H1 (cell line): Measurements from ENCODE around the gene INPPL1. TPM values are rescaled to one million over a fixed set of nuclear protein-coding genes. Genes with fewer than 3 reads are reported as not detected.

Source experiments
- CTCF ChIA-PET: fragments of 300-600 bp; sonication (Branson Sonifier 250); formaldehyde crosslinking; loops from one replicate; lab custom pipeline; 2021; ENCODE audit not compliant: partially characterized antibody; lab: Charles Lee
- POLR2A ChIA-PET: fragments of 300-600 bp; sonication (Branson Sonifier 250); formaldehyde crosslinking; loops from one replicate; lab custom pipeline; 2021; ENCODE audit warnings: inconsistent platforms; ENCODE audit not compliant: partially characterized antibody; lab: Charles Lee
- DNase-seq, 2 experiments: peaks; one replicate each; pipeline versions ENCODE4 v3.0.0 to v3.0.0-alpha.2; 2010 to 2022; ENCODE audit warnings: low spot score in 2 of 2, low read depth in 1 of 2, mixed read lengths in 1 of 2
- FAIRE-seq: peaks from 2 replicates; lab custom pipeline; 2011; peaks lifted over from hg19 to GRCh38; lab: Jason Lieb, UNC
- H2AFZ ChIP-seq: 2 replicates; pipeline ENCODE4 v1.8.1; 2012; ENCODE audit warnings: low read length, inconsistent platforms
- H2AK5ac ChIP-seq: 2 replicates; pipeline ENCODE4 v1.6.1; 2013; ENCODE audit warnings: low read depth, low read length
- H2BK120ac ChIP-seq: replicated peaks from 2 replicates; pipeline ENCODE3; 2013; ENCODE audit warnings: low read depth, low read length, inconsistent platforms
- H2BK12ac ChIP-seq: 2 replicates; pipeline ENCODE4 v1.6.1; 2013; ENCODE audit warnings: low read depth, low read length
- H2BK15ac ChIP-seq: 2 replicates; pipeline ENCODE4 v1.6.1; 2013; ENCODE audit warnings: low read length
- H2BK20ac ChIP-seq: 2 replicates; pipeline ENCODE4 v1.6.1; 2013; ENCODE audit warnings: low read length
- H2BK5ac ChIP-seq: 2 replicates; pipeline ENCODE4 v1.6.1; 2013; ENCODE audit warnings: low read depth, low read length
- H3K14ac ChIP-seq: 2 replicates; pipeline ENCODE4 v1.6.1; 2013; ENCODE audit warnings: inconsistent platforms; ENCODE audit not compliant: insufficient read length
- H3K18ac ChIP-seq: 2 replicates; pipeline ENCODE4 v1.6.1; 2013; ENCODE audit warnings: low read length; ENCODE audit errors: extremely low read depth
- H3K23ac ChIP-seq: 2 replicates; pipeline ENCODE4 v1.6.1; 2013; ENCODE audit warnings: inconsistent platforms; ENCODE audit not compliant: insufficient read length
- H3K23me2 ChIP-seq: 2 replicates; pipeline ENCODE4 v1.6.1; 2013; ENCODE audit warnings: low read depth, low read length
- H3K27ac ChIP-seq: 2 replicates; pipeline ENCODE4 v1.6.1; 2011; ENCODE audit warnings: low read depth, low read length, inconsistent platforms
- H3K27me3 ChIP-seq, 4 experiments: replicated peaks in 1 of 4; 1 replicate in 1 of 4; 2 replicates in 3 of 4; pipeline versions ENCODE4 v1.6.1 to v1.8.1; 2011 to 2013; ENCODE audit warnings: low read length in 3 of 4, mild to moderate bottlenecking in 3 of 4, inconsistent platforms in 2 of 4, mixed read lengths in 2 of 4, moderate library complexity in 1 of 4; ENCODE audit not compliant: control insufficient read depth in 3 of 4, insufficient read depth in 3 of 4; ENCODE audit errors: extremely low read depth in 1 of 4
- H3K36me3 ChIP-seq, 4 experiments: 2 replicates each; pipeline versions ENCODE4 v1.6.1 to v1.8.1; 2011 to 2013; ENCODE audit warnings: mild to moderate bottlenecking in 4 of 4, low read length in 3 of 4, moderate library complexity in 2 of 4, control low read depth in 1 of 4, inconsistent platforms in 1 of 4; ENCODE audit not compliant: insufficient read depth in 4 of 4, control insufficient read depth in 2 of 4
- H3K4ac ChIP-seq: replicated peaks from 2 replicates; pipeline ENCODE3; 2013; ENCODE audit warnings: low read length, low read depth, mixed read lengths, inconsistent platforms; ENCODE audit not compliant: insufficient read length
- H3K4me1 ChIP-seq, 4 experiments: replicated peaks in 1 of 4; 1 replicate in 1 of 4; 2 replicates in 3 of 4; pipeline versions ENCODE4 v1.6.1 to v1.8.1; 2011 to 2013; ENCODE audit warnings: low read length in 3 of 4, inconsistent platforms in 2 of 4, mixed read lengths in 1 of 4; ENCODE audit not compliant: insufficient read depth in 4 of 4, control insufficient read depth in 3 of 4
- H3K4me2 ChIP-seq, 2 experiments: 2 replicates each; pipeline versions ENCODE4 v1.6.1 to v1.8.1; 2011 to 2013; ENCODE audit warnings: low read depth in 2 of 2, low read length in 2 of 2, control low read depth in 1 of 2, inconsistent platforms in 1 of 2, mild to moderate bottlenecking in 1 of 2; ENCODE audit not compliant: insufficient read depth in 1 of 2
- H3K4me3 ChIP-seq, 4 experiments: fragments of 200-600, 300-600 bp in 1 of 4; sonication (generic), shearing (Covaris generic), sonication (Bioruptor Twin) in 1 of 4; 2 replicates each; pipeline versions ENCODE4 v1.5.1 to v1.8.1; 2011 to 2016; ENCODE audit warnings: low read length in 4 of 4, low read depth in 3 of 4, control low read depth in 2 of 4, inconsistent platforms in 2 of 4, mild to moderate bottlenecking in 2 of 4, mixed read lengths in 1 of 4, moderate library complexity in 1 of 4; ENCODE audit not compliant: insufficient read depth in 2 of 4; ENCODE audit errors: extremely low read depth in 1 of 4
- H3K56ac ChIP-seq: replicated peaks from 2 replicates; pipeline ENCODE3; 2013; ENCODE audit warnings: low read depth, mild to moderate bottlenecking, mixed read lengths, low read length, inconsistent platforms; ENCODE audit not compliant: insufficient read length
- H3K79me1 ChIP-seq: 2 replicates; pipeline ENCODE4 v1.6.1; 2013; ENCODE audit warnings: low read depth, low read length, control low read depth
- H3K79me2 ChIP-seq, 2 experiments: 2 replicates each; pipeline versions ENCODE4 v1.6.1 to v1.8.1; 2012 to 2013; ENCODE audit warnings: low read length in 2 of 2, mild to moderate bottlenecking in 2 of 2, inconsistent platforms in 1 of 2; ENCODE audit not compliant: insufficient read depth in 2 of 2, control insufficient read depth in 1 of 2
- H3K9ac ChIP-seq, 4 experiments: replicated peaks in 1 of 4; 1 replicate in 1 of 4; 2 replicates in 3 of 4; pipeline versions ENCODE4 v1.6.1 to v1.8.1; 2011 to 2013; ENCODE audit warnings: low read depth in 3 of 4, low read length in 3 of 4, control low read depth in 2 of 4, mild to moderate bottlenecking in 2 of 4, moderate library complexity in 2 of 4, inconsistent platforms in 1 of 4; ENCODE audit errors: extremely low read depth in 1 of 4
- H3K9me3 ChIP-seq, 2 experiments: 2 replicates each; pipeline versions ENCODE4 v1.6.1 to v1.8.1; 2012 to 2013; ENCODE audit warnings: mild to moderate bottlenecking in 2 of 2, moderate library complexity in 2 of 2, control low read depth in 1 of 2, inconsistent platforms in 1 of 2, low read depth in 1 of 2, low read length in 1 of 2, mixed read lengths in 1 of 2; ENCODE audit not compliant: insufficient read depth in 2 of 2
- H4K20me1 ChIP-seq, 2 experiments: replicated peaks in 1 of 2; 2 replicates each; pipeline versions ENCODE3 to v1.8.1; 2011 to 2013; ENCODE audit warnings: inconsistent platforms in 2 of 2, low read length in 2 of 2, mild to moderate bottlenecking in 1 of 2; ENCODE audit not compliant: insufficient read depth in 2 of 2, control insufficient read depth in 1 of 2
- H4K5ac ChIP-seq: 2 replicates; pipeline ENCODE4 v1.6.1; 2013; ENCODE audit warnings: low read length, low read depth, mixed read lengths, inconsistent platforms; ENCODE audit not compliant: insufficient read length
- H4K8ac ChIP-seq: 2 replicates; pipeline ENCODE4 v1.8.0; 2013; ENCODE audit warnings: mild to moderate bottlenecking, moderate library complexity, low read length, inconsistent platforms; ENCODE audit not compliant: insufficient read depth; ENCODE audit errors: extremely low read depth
- H4K91ac ChIP-seq: replicated peaks from 2 replicates; pipeline ENCODE3; 2013; ENCODE audit warnings: low read length, mixed read lengths, inconsistent platforms; ENCODE audit not compliant: insufficient read length
- SIRT6 ChIP-seq: IDR thresholded peaks from one replicate; pipeline ENCODE4 v1.7.1; 2012; ENCODE audit warnings: low read length, inconsistent platforms
- WGBS, 2 experiments: shearing (Covaris generic) in 1 of 2; methylation state at CpG; one replicate each; pipeline versions ENCODE4 v1.1.6 to v1.1.7; 2013 to 2015; ENCODE audit warnings: low lambda C conversion rate in 2 of 2, mixed read lengths in 2 of 2, inconsistent platforms in 1 of 2, low coverage in 1 of 2, missing lambda C conversion rate in 1 of 2; ENCODE audit not compliant: insufficient replicate concordance in 2 of 2, insufficient coverage in 1 of 2, insufficient read length in 1 of 2; ENCODE audit errors: extremely low coverage in 1 of 2, missing lambda C conversion rate in 1 of 2; 5-methylcytosine and 5-hydroxymethylcytosine counted together
- polyA plus RNA-seq, 7 experiments: library from polyadenylated mRNA; depleted of rRNA in 3 of 7; stranded (reverse) in 5 of 7; unstranded in 2 of 7; fragments of >200 nt in 5 of 7; fragments of 200-250 nt in 2 of 7; gene quantifications; 1 replicate in 5 of 7; 2 replicates in 1 of 7; 4 replicates in 1 of 7; pipeline versions ENCODE4 v1.2.1 to v1.2.3, GENCODE V29; 2011 to 2013; ENCODE audit warnings: missing spikeins in 2 of 7, mixed read lengths in 2 of 7
- total RNA-seq: library from RNA; stranded (reverse); fragmentation: NEBNext Ultra II Directional; extraction: Animal tissue kit (Norgen Biotek cat#: 25700); gene quantifications from 2 replicates; pipeline ENCODE4 v1.2.1, GENCODE V29; 2021

The INPPL1 gene
- total and polyA plus RNA-seq, 2 of the 8 experiments (the other 6 are each of a cell fraction or from before 2014, with no cell fraction given): 54.5 to 79.5 TPM

- H3K4me2 ChIP-seq: 0 out of 4 replicates have a peak overlapping the region, but pooled peaks of 1 of the 2 experiments have one; percentile 24
- H3K56ac ChIP-seq: no peak overlapping the region
- no peak for TF ChIP-seq SIRT6
- H3K27ac ChIP-seq: no peak overlapping the region
- H2BK5ac ChIP-seq: no peak overlapping the region
- no peaks in the 10 kb centered on the region for H3K79me1 ChIP-seq
- no peak overlapping the region for H4K8ac ChIP-seq
- no peak for DNase-seq
- ChIA-PET POLR2A (no interaction called here), CTCF (interaction anchor here (0.6 to 1.4 kb wide), 2 partner anchors 33 to 170 kb away, joined by 3 read pairs; no protein-coding TSS in a partner anchor)
- no peaks in the 10 kb centered on the region for H3K36me3 ChIP-seq
- H3K9me3 ChIP-seq: no peaks in the 10 kb centered on the region
- H4K5ac ChIP-seq: no peak overlapping the region
- H3K4ac ChIP-seq: no peak overlapping the region
- 83% methylated on average over 5 of the region's 5 CpGs; no CpG with 5 or more reads in 1 of the 2 experiments for WGBS, 2 experiments
- H2BK20ac ChIP-seq: no peak overlapping the region
- H3K9ac ChIP-seq: no peak overlapping the region
- no peak overlapping the region for H2BK120ac ChIP-seq
- H3K18ac ChIP-seq: no peak overlapping the region
- no peak overlapping the region for H2AK5ac ChIP-seq
- H3K27me3 ChIP-seq: no peaks in the 10 kb centered on the region; a peak in 1 of 7 replicates
- no peak overlapping the region for H3K23ac ChIP-seq
- no peak overlapping the region for H4K91ac ChIP-seq
- H2BK15ac ChIP-seq: no peak overlapping the region
- no peak overlapping the region for H3K14ac ChIP-seq
- H3K79me2 ChIP-seq: no peaks in the 10 kb centered on the region
- no peak for FAIRE-seq
- no peaks in the 10 kb centered on the region for H3K23me2 ChIP-seq
- no peaks in the 10 kb centered on the region for H4K20me1 ChIP-seq
- H3K4me1 ChIP-seq: peaks cover 0 to 4% (median 0%) of the 10 kb centered on the region in 4 experiments; a peak in 1 of 7 replicates
- no peak overlapping the region for H2BK12ac ChIP-seq
- no peak overlapping the region for H3K4me3 ChIP-seq
- no peak overlapping the region for H2AFZ ChIP-seq
Observed at GRCh38 chr11:72260574-72260973, 36.0 kb downstream of the INPPL1 start.
